ENCODE measurements around the gene ZKSCAN3. TPM values are rescaled to one million over a fixed set of nuclear protein-coding genes. Genes with fewer than 3 reads are reported as not detected.

ZKSCAN3 gene
- total RNA-seq, 1 donor from 2014 or later: 12.1 TPM

- Mint-ChIP-seq H3K27ac (no peak overlapping the region), H3K4me3 (no peak overlapping the region), H3K36me3 (peaks cover 30% of the 10 kb centered on the region), H3K9me3 (no peaks in the 10 kb centered on the region), H3K27me3 (ENCODE audit: low read depth) (no peaks in the 10 kb centered on the region), H3K4me1 (no peaks in the 10 kb centered on the region)
- TF ChIP-seq, protein P1, sequence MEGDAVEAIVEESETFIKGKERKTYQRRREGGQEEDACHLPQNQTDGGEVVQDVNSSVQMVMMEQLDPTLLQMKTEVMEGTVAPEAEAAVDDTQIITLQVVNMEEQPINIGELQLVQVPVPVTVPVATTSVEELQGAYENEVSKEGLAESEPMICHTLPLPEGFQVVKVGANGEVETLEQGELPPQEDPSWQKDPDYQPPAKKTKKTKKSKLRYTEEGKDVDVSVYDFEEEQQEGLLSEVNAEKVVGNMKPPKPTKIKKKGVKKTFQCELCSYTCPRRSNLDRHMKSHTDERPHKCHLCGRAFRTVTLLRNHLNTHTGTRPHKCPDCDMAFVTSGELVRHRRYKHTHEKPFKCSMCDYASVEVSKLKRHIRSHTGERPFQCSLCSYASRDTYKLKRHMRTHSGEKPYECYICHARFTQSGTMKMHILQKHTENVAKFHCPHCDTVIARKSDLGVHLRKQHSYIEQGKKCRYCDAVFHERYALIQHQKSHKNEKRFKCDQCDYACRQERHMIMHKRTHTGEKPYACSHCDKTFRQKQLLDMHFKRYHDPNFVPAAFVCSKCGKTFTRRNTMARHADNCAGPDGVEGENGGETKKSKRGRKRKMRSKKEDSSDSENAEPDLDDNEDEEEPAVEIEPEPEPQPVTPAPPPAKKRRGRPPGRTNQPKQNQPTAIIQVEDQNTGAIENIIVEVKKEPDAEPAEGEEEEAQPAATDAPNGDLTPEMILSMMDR (IDR thresholded peaks at IDR 0.05; ENCODE audit: unreplicated experiment): no peak
- DNase-seq (ENCODE audit: low spot score in 2 of 2, unreplicated experiment in 2 of 2): no peak
Observed at GRCh38 chr6:28373925-28374324, 24.2 kb downstream of the ZKSCAN3 start.

GRCh38 chr6:28377879-28378278 lies 28.1 kb downstream of the ZKSCAN3 start:
- Mint-ChIP-seq H3K27me3 (ENCODE audit: low read depth) (no peaks in the 10 kb centered on the region), H3K4me3 (no peak overlapping the region), H3K36me3 (peaks cover 48% of the 10 kb centered on the region), H3K27ac (no peak overlapping the region), H3K9me3 (peaks cover 5% of the 10 kb centered on the region), H3K4me1 (peaks cover 9% of the 10 kb centered on the region)
- TF ChIP-seq, protein P1 (IDR thresholded peaks at IDR 0.05; ENCODE audit: unreplicated experiment): no peak
- no peak for DNase-seq (ENCODE audit: low spot score in 2 of 2, unreplicated experiment in 2 of 2)

DNA sequence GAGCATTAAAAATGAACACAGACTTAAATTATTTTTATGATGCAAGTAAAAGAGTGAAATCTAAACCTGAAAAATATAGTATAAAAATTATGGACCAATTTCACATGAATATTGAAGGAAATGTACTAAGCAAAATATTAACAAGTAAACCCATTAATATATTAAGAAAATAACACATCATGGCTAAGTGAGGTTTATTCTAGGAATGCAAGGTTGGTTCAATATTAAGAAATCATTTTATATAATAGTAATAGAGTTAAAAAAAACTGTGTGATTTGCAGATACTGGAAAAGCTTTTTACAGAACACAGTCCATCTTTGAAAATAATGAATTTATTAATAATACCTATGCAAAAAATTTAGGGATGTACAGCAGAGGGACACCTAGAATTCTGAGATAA lies 28.9 kb downstream of the ZKSCAN3 start:
- H3K36me3 Mint-ChIP-seq: peaks cover 48% of the 10 kb centered on the region
- no peak overlapping the region for H3K4me3 Mint-ChIP-seq
- H3K27me3 Mint-ChIP-seq (ENCODE audit: low read depth): no peaks in the 10 kb centered on the region
- H3K9me3 Mint-ChIP-seq: peaks cover 5% of the 10 kb centered on the region
- TF ChIP-seq, protein P1 (IDR thresholded peaks at IDR 0.05; ENCODE audit: unreplicated experiment): no peak
- H3K4me1 Mint-ChIP-seq: peaks cover 13% of the 10 kb centered on the region
- no peak for DNase-seq (ENCODE audit: low spot score in 2 of 2, unreplicated experiment in 2 of 2)
- H3K27ac Mint-ChIP-seq: no peak overlapping the region

DNA sequence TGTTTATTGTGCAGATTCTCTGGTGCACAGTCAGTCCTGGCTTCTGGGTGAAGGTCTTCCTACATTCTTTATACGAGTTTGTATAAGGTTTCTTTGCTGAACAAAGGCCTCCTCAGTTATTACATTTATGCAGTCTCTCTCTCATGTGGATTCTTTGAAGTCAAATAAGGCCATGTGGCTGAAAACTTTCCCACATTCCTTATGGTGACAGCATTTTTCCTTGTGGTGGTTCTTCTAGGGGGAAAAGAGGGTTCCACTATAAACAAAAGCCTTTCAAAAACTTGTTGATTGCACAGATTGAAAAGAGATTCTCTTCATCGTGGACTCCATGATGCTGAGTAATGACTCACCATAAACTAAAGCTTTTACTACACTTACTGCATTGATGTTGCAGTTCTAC lies 30.6 kb downstream of the ZKSCAN3 start:
- no peaks in the 10 kb centered on the region for H3K27me3 Mint-ChIP-seq (ENCODE audit: low read depth)
- peaks cover 15% of the 10 kb centered on the region for H3K4me1 Mint-ChIP-seq
- no peak overlapping the region for H3K4me3 Mint-ChIP-seq
- H3K9me3 Mint-ChIP-seq: peaks cover 5% of the 10 kb centered on the region
- peaks cover 38% of the 10 kb centered on the region for H3K36me3 Mint-ChIP-seq
- DNase-seq (ENCODE audit: low spot score in 2 of 2, unreplicated experiment in 2 of 2): no peak
- H3K27ac Mint-ChIP-seq: no peak overlapping the region
- TF ChIP-seq, protein P1 (IDR thresholded peaks at IDR 0.05; ENCODE audit: unreplicated experiment): no peak

DNA sequence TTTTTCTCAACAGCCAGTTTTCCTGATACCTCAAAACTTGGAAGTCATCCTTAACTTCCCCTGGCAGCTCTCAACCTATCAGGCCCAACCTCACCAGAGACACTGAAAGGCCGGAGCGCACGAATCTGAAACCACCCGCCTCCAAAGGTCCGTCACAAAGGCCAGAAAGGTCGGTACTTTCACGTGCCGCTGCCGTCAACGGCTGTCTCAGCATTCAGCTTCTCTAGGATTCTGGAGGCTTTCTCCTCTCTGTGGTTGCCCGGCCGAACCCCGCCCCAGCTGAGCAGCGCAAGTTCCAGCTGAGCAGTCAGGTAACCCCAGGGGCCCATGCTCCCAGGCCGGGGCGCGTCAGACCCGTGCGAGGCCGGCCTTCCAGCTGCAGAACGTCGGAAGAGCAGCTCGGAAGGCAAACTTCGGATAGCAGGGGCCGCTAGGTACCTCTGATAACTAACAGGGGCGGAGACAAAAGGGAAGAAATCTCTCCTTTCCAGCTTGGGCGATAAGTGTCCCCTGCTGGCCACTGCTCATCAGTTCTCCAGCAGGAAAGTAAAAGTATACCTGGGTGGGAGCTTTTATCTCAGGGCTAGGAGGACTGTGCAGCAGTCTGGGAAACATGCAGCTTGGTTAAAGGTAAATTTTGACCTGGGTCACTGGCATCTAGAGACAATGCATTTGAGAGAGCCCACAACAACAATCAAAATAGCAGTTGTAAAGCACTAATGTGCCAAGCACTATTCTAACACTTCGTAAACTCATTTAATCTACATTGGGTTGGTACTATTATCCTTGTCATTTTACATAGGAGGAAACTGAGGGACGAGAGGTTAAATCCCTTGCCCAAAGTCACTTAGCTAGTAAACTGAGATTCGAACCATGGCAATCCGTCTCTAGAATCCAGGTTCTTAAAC lies 33.7 kb downstream of the ZKSCAN3 start:
- peaks cover 5% of the 10 kb centered on the region for H3K9me3 Mint-ChIP-seq
- DNase-seq (ENCODE audit: low spot score in 2 of 2, unreplicated experiment in 2 of 2): peak; percentile 39 to 67
- no peaks in the 10 kb centered on the region for H3K27me3 Mint-ChIP-seq (ENCODE audit: low read depth)
- H3K4me1 Mint-ChIP-seq: peaks cover 15% of the 10 kb centered on the region
- TF ChIP-seq, protein P1 (IDR thresholded peaks at IDR 0.05; ENCODE audit: unreplicated experiment): peak; percentile 44
- H3K27ac Mint-ChIP-seq: peak overlapping the region; percentile 90
- peaks cover 27% of the 10 kb centered on the region for H3K36me3 Mint-ChIP-seq
- H3K4me3 Mint-ChIP-seq: peak overlapping the region; percentile 92
